ENCODE measurements around the gene PDIK1L. TPM values are rescaled to one million over a fixed set of nuclear protein-coding genes. Genes with fewer than 3 reads are reported as not detected.
A peak's percentile ranks its signal among the peaks of the same experiment; 100 is the strongest.

The PDIK1L gene
- total RNA-seq, 3 donors from 2014 or later = 9.2 to 17.3 (median 9.3) TPM

DNA sequence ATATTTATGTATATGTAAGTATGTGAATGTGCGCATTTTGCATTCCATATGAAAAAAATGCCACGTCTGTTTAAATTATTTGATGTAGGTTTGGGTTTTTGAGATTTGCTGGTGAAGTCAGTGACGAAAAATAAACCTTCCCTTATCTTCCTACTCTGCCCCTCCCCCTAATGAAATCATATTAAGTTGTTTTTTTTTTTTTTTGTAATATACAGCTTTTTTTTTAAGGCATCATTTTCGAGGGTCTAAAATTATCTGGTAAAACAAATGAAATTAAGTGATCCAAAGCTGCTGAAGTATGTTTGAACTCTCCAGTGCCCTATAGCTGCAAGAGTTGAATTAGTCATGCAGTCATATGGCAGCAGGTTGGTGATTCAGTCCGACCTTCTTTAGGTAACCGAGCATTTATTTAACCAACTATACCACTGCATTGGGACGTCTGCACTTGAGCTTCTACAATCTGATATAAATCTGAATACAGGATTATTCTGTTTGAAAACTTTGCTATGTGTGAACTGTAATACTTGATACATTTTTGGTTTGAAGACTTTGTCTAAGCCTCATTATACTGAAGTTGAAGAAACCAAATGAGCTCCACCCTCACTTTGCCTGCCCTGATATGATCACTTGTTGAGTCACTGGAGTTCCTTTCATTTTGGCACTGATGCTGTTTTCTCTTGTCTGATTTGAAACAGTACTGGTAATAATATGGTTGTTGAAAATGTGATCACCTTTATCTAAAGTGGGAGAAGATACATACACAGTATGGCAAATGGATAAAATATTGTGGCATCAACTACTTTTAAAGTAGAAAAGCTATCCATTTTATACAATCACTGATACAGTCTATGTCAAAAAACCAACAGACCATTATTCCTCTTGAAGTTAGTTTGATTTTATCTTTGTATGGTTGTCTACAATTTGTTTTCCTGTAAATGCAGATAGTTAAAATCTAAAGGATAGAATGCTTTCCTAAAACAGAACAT, 11.7 kb downstream of the PDIK1L start:
- intact Hi-C loops (cut with DNase I; ENCODE audit: low total_unique reads) = no loop called here
- Histone ChIP-seq H3K4me3 (no peak overlapping the region), H3K4me1 (no peaks in the 10 kb centered on the region), H3K27me3 (no peaks in the 10 kb centered on the region), H3K36me3 (no peaks in the 10 kb centered on the region), H3K27ac (peak overlapping the region; percentile 8 to 22), H3K9me3 (no peaks in the 10 kb centered on the region)
- no peak for DNase-seq (ENCODE audit: low spot score in 2 of 2)
- TF ChIP-seq POLR2A (IDR thresholded peaks at IDR 0.05) (no peak), POLR2AphosphoS5 (IDR thresholded peaks at IDR 0.05) (no peak)
- TF ChIP-seq, protein P1, sequence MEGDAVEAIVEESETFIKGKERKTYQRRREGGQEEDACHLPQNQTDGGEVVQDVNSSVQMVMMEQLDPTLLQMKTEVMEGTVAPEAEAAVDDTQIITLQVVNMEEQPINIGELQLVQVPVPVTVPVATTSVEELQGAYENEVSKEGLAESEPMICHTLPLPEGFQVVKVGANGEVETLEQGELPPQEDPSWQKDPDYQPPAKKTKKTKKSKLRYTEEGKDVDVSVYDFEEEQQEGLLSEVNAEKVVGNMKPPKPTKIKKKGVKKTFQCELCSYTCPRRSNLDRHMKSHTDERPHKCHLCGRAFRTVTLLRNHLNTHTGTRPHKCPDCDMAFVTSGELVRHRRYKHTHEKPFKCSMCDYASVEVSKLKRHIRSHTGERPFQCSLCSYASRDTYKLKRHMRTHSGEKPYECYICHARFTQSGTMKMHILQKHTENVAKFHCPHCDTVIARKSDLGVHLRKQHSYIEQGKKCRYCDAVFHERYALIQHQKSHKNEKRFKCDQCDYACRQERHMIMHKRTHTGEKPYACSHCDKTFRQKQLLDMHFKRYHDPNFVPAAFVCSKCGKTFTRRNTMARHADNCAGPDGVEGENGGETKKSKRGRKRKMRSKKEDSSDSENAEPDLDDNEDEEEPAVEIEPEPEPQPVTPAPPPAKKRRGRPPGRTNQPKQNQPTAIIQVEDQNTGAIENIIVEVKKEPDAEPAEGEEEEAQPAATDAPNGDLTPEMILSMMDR (IDR thresholded peaks at IDR 0.05) = no peak

DNA sequence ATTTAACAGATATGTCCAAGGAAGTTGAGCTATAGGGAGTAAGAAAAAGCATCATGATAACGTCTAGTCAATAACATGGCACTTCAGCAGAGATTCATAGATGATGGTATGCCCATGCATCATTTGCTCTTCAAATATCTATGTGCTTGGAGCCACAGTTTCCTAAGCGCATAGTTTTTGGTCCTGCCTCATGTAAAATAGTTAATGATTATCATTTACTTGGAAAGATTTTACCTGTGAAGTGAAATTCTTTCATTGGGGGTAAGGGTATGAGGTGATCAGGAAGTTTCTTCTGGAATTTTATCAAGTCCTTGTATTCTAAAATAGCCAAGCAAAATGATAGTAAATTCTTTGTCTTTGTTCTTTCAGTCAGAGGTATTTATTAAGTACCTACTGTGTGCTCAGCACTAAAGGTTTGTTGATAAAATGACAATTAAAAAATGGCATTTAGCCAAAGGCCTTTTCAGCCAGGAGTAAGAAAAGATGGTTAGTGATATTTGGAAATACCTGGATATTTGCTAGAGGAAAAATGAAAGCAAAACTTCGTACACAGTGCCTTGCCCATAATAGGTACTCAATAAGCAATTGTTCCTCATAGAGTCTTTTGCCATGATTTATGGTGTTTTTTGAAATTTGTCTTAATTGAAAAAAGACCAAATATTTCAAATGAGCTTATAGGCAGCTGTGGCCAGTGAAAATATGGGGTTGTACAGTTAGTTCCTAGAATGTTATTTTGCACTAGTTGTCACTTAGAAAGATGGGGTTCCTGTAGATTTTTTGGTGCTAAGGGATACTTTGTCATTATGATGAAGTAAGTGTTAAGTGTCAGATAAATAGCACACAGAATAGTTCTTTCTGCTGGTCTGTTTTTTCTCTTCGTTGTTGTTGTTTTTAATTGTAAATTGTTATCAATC, 13.1 kb downstream of the PDIK1L start:
- Histone ChIP-seq H3K4me1 (no peaks in the 10 kb centered on the region), H3K9me3 (no peaks in the 10 kb centered on the region), H3K27ac (peak overlapping the region in 1 of 2 donors; percentile 15), H3K36me3 (no peaks in the 10 kb centered on the region), H3K27me3 (no peaks in the 10 kb centered on the region), H3K4me3 (no peak overlapping the region)
- no peak for DNase-seq (ENCODE audit: low spot score in 2 of 2)
- TF ChIP-seq POLR2A (IDR thresholded peaks at IDR 0.05) (no peak), POLR2AphosphoS5 (IDR thresholded peaks at IDR 0.05) (no peak)
- TF ChIP-seq, protein P1 (IDR thresholded peaks at IDR 0.05) = no peak
- intact Hi-C loops (cut with DNase I; ENCODE audit: low total_unique reads) = no loop called here

DNA sequence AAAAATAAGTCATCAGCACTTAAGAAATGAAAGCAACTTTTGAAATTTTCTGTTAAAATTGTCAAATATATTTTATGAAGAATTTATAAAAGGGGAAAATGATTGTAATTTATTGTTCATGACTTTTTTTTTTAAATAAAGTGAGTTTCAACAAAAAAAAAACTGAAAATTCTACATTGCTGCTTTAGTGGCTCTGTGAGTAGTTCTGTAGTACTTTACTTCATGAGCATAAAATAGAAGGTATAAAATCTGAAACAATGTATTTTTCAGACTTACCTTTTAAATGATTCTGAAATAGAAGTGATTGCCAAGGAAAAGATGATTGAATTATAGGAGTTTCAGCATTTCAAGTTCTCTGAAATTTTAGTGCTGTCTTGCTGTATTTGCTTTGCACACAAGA, 13.8 kb downstream of the PDIK1L start:
- no peak for TF ChIP-seq POLR2AphosphoS5 (IDR thresholded peaks at IDR 0.05)
- TF ChIP-seq, protein P1 (IDR thresholded peaks at IDR 0.05) = no peak
- no peak for TF ChIP-seq POLR2A (IDR thresholded peaks at IDR 0.05)
- Histone ChIP-seq H3K4me1 (no peaks in the 10 kb centered on the region), H3K36me3 (no peaks in the 10 kb centered on the region), H3K27ac (peak overlapping the region in 1 of 2 donors; percentile 78), H3K4me3 (no peak overlapping the region), H3K27me3 (no peaks in the 10 kb centered on the region), H3K9me3 (no peaks in the 10 kb centered on the region)
- DNase-seq (ENCODE audit: low spot score in 2 of 2) = no peak
- intact Hi-C loops (cut with DNase I; ENCODE audit: low total_unique reads) = no loop called here

DNA sequence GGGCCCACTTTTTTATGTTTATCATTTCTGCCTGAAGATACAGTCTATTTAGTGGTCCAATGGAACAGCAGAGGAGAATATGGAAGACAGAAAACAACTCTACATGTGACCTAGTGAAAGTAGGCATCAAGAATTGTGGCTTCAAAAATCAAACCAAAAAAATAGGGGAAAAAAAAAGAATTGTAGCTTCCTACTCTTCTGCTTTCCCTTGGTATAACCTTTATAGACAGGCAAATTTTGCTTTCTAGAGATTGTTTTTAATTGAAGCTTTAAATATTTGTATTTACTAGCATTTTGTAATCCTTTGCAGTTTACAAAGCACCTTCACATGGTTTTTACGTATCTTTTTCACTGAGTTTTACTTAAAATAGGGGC, 14.3 kb downstream of the PDIK1L start:
- Histone ChIP-seq H3K27ac (peak overlapping the region; percentile 67 to 78), H3K9me3 (no peaks in the 10 kb centered on the region), H3K4me3 (no peak overlapping the region), H3K4me1 (no peaks in the 10 kb centered on the region), H3K27me3 (no peaks in the 10 kb centered on the region), H3K36me3 (no peaks in the 10 kb centered on the region)
- intact Hi-C loops (cut with DNase I; ENCODE audit: low total_unique reads) = no loop called here
- no peak for TF ChIP-seq POLR2A (IDR thresholded peaks at IDR 0.05)
- no peak for TF ChIP-seq POLR2AphosphoS5 (IDR thresholded peaks at IDR 0.05)
- TF ChIP-seq, protein P1 (IDR thresholded peaks at IDR 0.05) = no peak
- DNase-seq (ENCODE audit: low spot score in 2 of 2) = no peak

Measured in breast epithelium (tissue), 4 donors.